Neural cell (in vitro differentiated cells): ENCODE data around the gene ZDHHC21. TPM values are rescaled to one million over a fixed set of nuclear protein-coding genes. Genes with fewer than 3 reads are reported as not detected.

ENCODE experiments used
- H2AFZ ChIP-seq: fragments of 200-600, 300-800 bp; sonication (generic), shearing (Covaris generic); 2 replicates; pipeline ENCODE4 v1.6.0; 2014; ENCODE audit warnings: low read depth, mild to moderate bottlenecking, antibody characterized with exemption, low read length, moderate library complexity
- H3F3A ChIP-seq: fragments of 200-600 bp; shearing (Covaris generic); 2 replicates; pipeline ENCODE4 v1.6.1; 2016; ENCODE audit warnings: mild to moderate bottlenecking, moderate library complexity, mixed read lengths, antibody characterized with exemption, low read length; ENCODE audit not compliant: insufficient read depth, poor library complexity, severe bottlenecking
- H3K27ac ChIP-seq: fragments of 200-600, 300-800 bp; sonication (generic), shearing (Covaris generic); 2 replicates; pipeline ENCODE4 v1.5.1; 2014; ENCODE audit warnings: mild to moderate bottlenecking, low read length, moderate library complexity
- H3K27me3 ChIP-seq: fragments of 300-800, 200-600 bp; sonication (generic), shearing (Covaris generic); 2 replicates; pipeline ENCODE4 v1.6.0; 2014; ENCODE audit warnings: mild to moderate bottlenecking, low read depth, low read length, moderate library complexity; ENCODE audit not compliant: insufficient read depth
- H3K36me3 ChIP-seq: fragments of 300-800, 200-600 bp; sonication (generic), shearing (Covaris generic); 2 replicates; pipeline ENCODE4 v1.5.1; 2014; ENCODE audit warnings: mild to moderate bottlenecking, antibody characterized with exemption, low read length, moderate library complexity; ENCODE audit not compliant: insufficient read depth
- H3K4me2 ChIP-seq: fragments of 300-800, 200-600 bp; sonication (generic), shearing (Covaris generic); 2 replicates; pipeline ENCODE4 v1.6.0; 2014; ENCODE audit warnings: mild to moderate bottlenecking, low read length
- H3K4me3 ChIP-seq: fragments of 300-800, 200-600 bp; sonication (generic), shearing (Covaris generic); 2 replicates; pipeline ENCODE4 v1.5.1; 2014; ENCODE audit warnings: mild to moderate bottlenecking, low read length, moderate library complexity
- H3K79me2 ChIP-seq: fragments of 200-600 bp; shearing (Covaris generic); replicated peaks from 2 replicates; pipeline ENCODE4 v1.6.0; 2014; ENCODE audit warnings: mild to moderate bottlenecking, low read length, moderate library complexity; ENCODE audit not compliant: insufficient read depth
- H3K9ac ChIP-seq: fragments of 300-800, 200-600 bp; sonication (generic), shearing (Covaris generic); 2 replicates; pipeline ENCODE4 v1.6.1; 2016; ENCODE audit warnings: mild to moderate bottlenecking, low read length, mixed read lengths
- H3K9me2 ChIP-seq: fragments of 200-600 bp; shearing (Covaris generic); 2 replicates; pipeline ENCODE4 v1.6.1; 2016; ENCODE audit warnings: mild to moderate bottlenecking, low read length, mixed read lengths; ENCODE audit not compliant: insufficient read depth
- H3K9me3 ChIP-seq: fragments of 200-600, 300-800 bp; sonication (generic), shearing (Covaris generic); 2 replicates; pipeline ENCODE4 v1.6.1; 2016; ENCODE audit warnings: mild to moderate bottlenecking, mixed run types, low read length, moderate library complexity, mixed read lengths
- H4K20me1 ChIP-seq: fragments of 200-600 bp; shearing (Covaris generic); 2 replicates; pipeline ENCODE4 v1.6.1; 2016; ENCODE audit warnings: mild to moderate bottlenecking, mixed run types; ENCODE audit not compliant: insufficient read depth
- CTCF ChIP-seq: fragments of 450-650 bp; IDR thresholded peaks from 2 replicates; pipeline ENCODE4 v1.5.1; 2014; ENCODE audit warnings: antibody characterized with exemption, mild to moderate bottlenecking, moderate library complexity; ENCODE audit not compliant: poor library complexity, severe bottlenecking
- EP300 ChIP-seq: fragments of 450-650 bp; conservative IDR thresholded peaks from 2 replicates; pipeline ENCODE4 v1.6.1; 2014; ENCODE audit warnings: antibody characterized with exemption, mild to moderate bottlenecking, moderate library complexity; ENCODE audit not compliant: poor library complexity, severe bottlenecking
- EZH2 ChIP-seq: fragments of 200-600, 300-800 bp; shearing (Covaris generic), sonication (generic); IDR thresholded peaks from 2 replicates; pipeline ENCODE4 v1.6.1; 2014; ENCODE audit warnings: antibody characterized with exemption, low read length, borderline replicate concordance, mild to moderate bottlenecking; ENCODE audit not compliant: insufficient read depth, poor library complexity, severe bottlenecking
- MXI1 ChIP-seq: fragments of 450-650 bp; conservative IDR thresholded peaks from 2 replicates; pipeline ENCODE4 v1.6.1; 2014; ENCODE audit warnings: antibody characterized with exemption, mild to moderate bottlenecking; ENCODE audit not compliant: poor library complexity, severe bottlenecking
- POLR2AphosphoS5 ChIP-seq: IDR thresholded peaks from 2 replicates; pipeline ENCODE4 v1.6.1; 2012
- RAD21 ChIP-seq: fragments of 450-650 bp; conservative IDR thresholded peaks from 2 replicates; pipeline ENCODE4 v1.6.1; 2014; ENCODE audit warnings: antibody characterized with exemption, mild to moderate bottlenecking, moderate library complexity
- REST ChIP-seq: IDR thresholded peaks from 2 replicates; pipeline ENCODE4 v1.6.1; 2012; ENCODE audit warnings: borderline replicate concordance
- SMC3 ChIP-seq: fragments of 450-650 bp; conservative IDR thresholded peaks from 2 replicates; pipeline ENCODE4 v1.6.1; 2014; ENCODE audit warnings: antibody characterized with exemption, mild to moderate bottlenecking, moderate library complexity; ENCODE audit not compliant: poor library complexity
- TAF1 ChIP-seq: IDR thresholded peaks from 2 replicates; pipeline ENCODE4 v1.6.1; 2012; ENCODE audit warnings: low read depth
- polyA plus RNA-seq: library from polyadenylated mRNA; depleted of rRNA; stranded (reverse); fragments of >200 nt; gene quantifications from 2 replicates; pipeline ENCODE4 v1.2.3, GENCODE V29; 2014

ZDHHC21 gene
- polyA plus RNA-seq, 1 donor from 2014 or later, result 19.8 TPM

- Histone ChIP-seq H3F3A (no peaks in the 10 kb centered on the region), H3K27me3 (peaks cover 5% of the 10 kb centered on the region), H3K9me2 (no peaks in the 10 kb centered on the region), H3K9me3 (no peaks in the 10 kb centered on the region), H3K4me3 (no peak overlapping the region), H3K27ac (no peak overlapping the region), H3K36me3 (no peaks in the 10 kb centered on the region), H3K79me2 (no peaks in the 10 kb centered on the region), H4K20me1 (no peaks in the 10 kb centered on the region), H3K9ac (no peak overlapping the region), H3K4me2 (no peak overlapping the region), H2AFZ (no peak overlapping the region)
- no peak for TF ChIP-seq RAD21
- TF ChIP-seq EZH2, result no peak
- TF ChIP-seq EP300, result no peak
- no peak for TF ChIP-seq POLR2AphosphoS5
- no peak for TF ChIP-seq CTCF
- TF ChIP-seq SMC3, result no peak
- no peak for TF ChIP-seq MXI1
- no peak for TF ChIP-seq TAF1
- no peak for TF ChIP-seq REST
These were observed 21.9 kb upstream of the ZDHHC21 start for GRCh38 chr9:14715102-14715501.

GRCh38 chr9:14713187-14713767, 20.0 kb upstream of the ZDHHC21 start:
- Histone ChIP-seq H2AFZ (no peak overlapping the region), H3K4me3 (no peak overlapping the region), H3K4me2 (no peak overlapping the region), H3F3A (no peaks in the 10 kb centered on the region), H4K20me1 (no peaks in the 10 kb centered on the region), H3K9me3 (no peaks in the 10 kb centered on the region), H3K9me2 (no peaks in the 10 kb centered on the region), H3K36me3 (no peaks in the 10 kb centered on the region), H3K79me2 (no peaks in the 10 kb centered on the region), H3K27me3 (no peaks in the 10 kb centered on the region), H3K9ac (no peak overlapping the region), H3K27ac (no peak overlapping the region)
- TF ChIP-seq TAF1 (no peak), REST (no peak), CTCF (no peak), SMC3 (no peak), EZH2 (no peak), POLR2AphosphoS5 (no peak), RAD21 (no peak), MXI1 (no peak), EP300 (no peak)
